IMR-90 (cell line): Measurements from ENCODE around the gene CACNA1I. TPM values are rescaled to one million over a fixed set of nuclear protein-coding genes. Genes with fewer than 3 reads are reported as not detected.

Experiments used
- ATAC-seq: fragments of 200-7000 bp; cut with Tn5 transposase; 2 replicates; pipeline ENCODE4 v1.9.1; 2020; ENCODE audit warnings: low read depth, mild to moderate bottlenecking, moderate library complexity
- BruUV-seq: library from RNA; stranded (reverse); fragments of 400-500 nt; replicated peaks from 2 replicates; lab custom pipeline; 2021; lab: Mats Ljungman, UMichigan
- CTCF ChIA-PET: fragments of 300-600 bp; formaldehyde crosslinking; extraction: SDS; loops from one replicate; lab custom pipeline; 2021; ENCODE audit warnings: antibody characterized with exemption; lab: Yijun Ruan, JAX
- POLR2A ChIA-PET: fragments of 300-600 bp; sonication (Branson Sonifier 250); formaldehyde crosslinking; loops from one replicate; lab custom pipeline; 2022; ENCODE audit warnings: antibody characterized with exemption; ENCODE audit not compliant: unreplicated experiment; lab: Charles Lee
- DNase-seq: peaks from one replicate; pipeline ENCODE4 v3.0.0; 2013
- H2AFZ ChIP-seq: replicated peaks from 2 replicates; pipeline ENCODE3; 2013; ENCODE audit warnings: low read length, mild to moderate bottlenecking; ENCODE audit not compliant: poor library complexity
- H2AK5ac ChIP-seq: 2 replicates; pipeline ENCODE4 v1.6.1; 2013; ENCODE audit warnings: low read depth, low read length, inconsistent platforms
- H2AK9ac ChIP-seq: replicated peaks from 2 replicates; pipeline ENCODE3; 2013; ENCODE audit warnings: mild to moderate bottlenecking, low read depth, low read length, moderate library complexity; ENCODE audit not compliant: poor library complexity
- H2BK120ac ChIP-seq: 2 replicates; pipeline ENCODE4 v1.6.1; 2013; ENCODE audit warnings: low read depth, low read length, inconsistent platforms
- H2BK15ac ChIP-seq: 3 replicates; pipeline ENCODE4 v1.6.1; 2013; ENCODE audit warnings: low read depth, low read length, inconsistent platforms
- H2BK20ac ChIP-seq: 2 replicates; pipeline ENCODE4 v1.6.1; 2013; ENCODE audit warnings: low read depth, mild to moderate bottlenecking, inconsistent platforms, low read length, moderate library complexity
- H2BK5ac ChIP-seq: 2 replicates; pipeline ENCODE4 v1.6.1; 2013; ENCODE audit warnings: mild to moderate bottlenecking, low read depth, low read length, inconsistent platforms; ENCODE audit not compliant: poor library complexity, severe bottlenecking
- H3K14ac ChIP-seq: replicated peaks from 2 replicates; pipeline ENCODE4 v1.6.1; 2013; ENCODE audit warnings: low read depth, low read length, inconsistent platforms
- H3K18ac ChIP-seq: 2 replicates; pipeline ENCODE4 v1.6.1; 2013; ENCODE audit warnings: low read depth, low read length, control low read depth
- H3K23ac ChIP-seq: 2 replicates; pipeline ENCODE4 v1.6.1; 2013; ENCODE audit warnings: low read depth, low read length, inconsistent platforms
- H3K27ac ChIP-seq: 2 replicates; pipeline ENCODE4 v1.5.1; 2013; ENCODE audit warnings: mild to moderate bottlenecking, control low read depth, low read length; ENCODE audit not compliant: insufficient read depth
- H3K27me3 ChIP-seq: 2 replicates; pipeline ENCODE4 v1.6.1; 2013; ENCODE audit warnings: low read length; ENCODE audit not compliant: control insufficient read depth, insufficient read depth
- H3K36me3 ChIP-seq: 2 replicates; pipeline ENCODE4 v1.6.1; 2013; ENCODE audit warnings: low read length, mixed read lengths; ENCODE audit not compliant: control insufficient read depth, insufficient read depth
- H3K4ac ChIP-seq: 2 replicates; pipeline ENCODE4 v1.6.1; 2013; ENCODE audit warnings: low read depth, low read length, inconsistent platforms
- H3K4me1 ChIP-seq: 2 replicates; pipeline ENCODE4 v1.6.1; 2013; ENCODE audit warnings: low read length, mixed read lengths; ENCODE audit not compliant: control insufficient read depth, insufficient read depth
- H3K4me2 ChIP-seq: 2 replicates; pipeline ENCODE4 v1.6.1; 2013; ENCODE audit warnings: low read depth, mild to moderate bottlenecking, control low read depth, low read length, moderate library complexity
- H3K4me3 ChIP-seq: 2 replicates; pipeline ENCODE4 v1.5.1; 2013; ENCODE audit warnings: low read depth, mild to moderate bottlenecking, control low read depth, low read length, moderate library complexity; ENCODE audit not compliant: insufficient read depth
- H3K56ac ChIP-seq: 2 replicates; pipeline ENCODE4 v1.6.1; 2013; ENCODE audit warnings: low read length, inconsistent platforms; ENCODE audit not compliant: insufficient read depth; ENCODE audit errors: extremely low read depth
- H3K79me1 ChIP-seq, 2 experiments: 2 replicates each; pipeline ENCODE4 v1.6.1; 2013; ENCODE audit warnings: low read length in 2 of 2, inconsistent platforms in 1 of 2, low read depth in 1 of 2
- H3K9ac ChIP-seq: 2 replicates; pipeline ENCODE4 v1.6.1; 2013; ENCODE audit warnings: low read depth, low read length, control low read depth
- H3K9me1 ChIP-seq: 2 replicates; pipeline ENCODE4 v1.6.1; 2013; ENCODE audit warnings: low read length, inconsistent platforms; ENCODE audit not compliant: insufficient read depth
- H3K9me3 ChIP-seq: 2 replicates; pipeline ENCODE4 v1.6.1; 2013; ENCODE audit warnings: low read length; ENCODE audit not compliant: control insufficient read depth, insufficient read depth
- H4K20me1 ChIP-seq: 2 replicates; pipeline ENCODE4 v1.6.1; 2013; ENCODE audit warnings: low read length, inconsistent platforms; ENCODE audit not compliant: insufficient read depth
- H4K5ac ChIP-seq: 2 replicates; pipeline ENCODE4 v1.6.1; 2013; ENCODE audit warnings: mild to moderate bottlenecking, low read depth, low read length, control low read depth
- H4K8ac ChIP-seq, 2 experiments: 2 replicates each; pipeline ENCODE4 v1.6.1; 2013; ENCODE audit warnings: low read depth in 2 of 2, low read length in 2 of 2, control low read depth in 1 of 2, inconsistent platforms in 1 of 2
- H4K91ac ChIP-seq: 2 replicates; pipeline ENCODE4 v1.6.1; 2013; ENCODE audit warnings: low read depth, low read length, inconsistent platforms; ENCODE audit not compliant: insufficient read depth
- BHLHE40 ChIP-seq: fragments of 150-350 bp; IDR thresholded peaks from 2 replicates; pipeline ENCODE4 v1.6.1; 2016; ENCODE audit warnings: mild to moderate bottlenecking, low read depth, low read length
- CEBPB ChIP-seq: IDR thresholded peaks from 2 replicates; pipeline ENCODE4 v1.6.1; 2012; ENCODE audit warnings: low read depth, low read length, improper control_type of control experiment
- CHD1 ChIP-seq: IDR thresholded peaks from 2 replicates; pipeline ENCODE4 v1.6.1; 2012; ENCODE audit warnings: low read depth, low read length, improper control_type of control experiment
- CTCF ChIP-seq: conservative IDR thresholded peaks from 2 replicates; pipeline ENCODE4 v1.5.1; 2012; ENCODE audit warnings: mild to moderate bottlenecking, low read depth, low read length, improper control_type of control experiment
- ELK1 ChIP-seq: fragments of 150-350 bp; IDR thresholded peaks from 2 replicates; pipeline ENCODE4 v1.6.1; 2016; ENCODE audit warnings: low read depth, mild to moderate bottlenecking, low read length, moderate library complexity, borderline replicate concordance
- FOS ChIP-seq: fragments of 150-350 bp; IDR thresholded peaks from 2 replicates; pipeline ENCODE4 v1.6.1; 2016; ENCODE audit warnings: low read depth, low read length
- MAFK ChIP-seq: IDR thresholded peaks from 2 replicates; pipeline ENCODE4 v1.6.1; 2012; ENCODE audit warnings: low read depth, low read length, improper control_type of control experiment
- MAZ ChIP-seq: IDR thresholded peaks from 2 replicates; pipeline ENCODE4 v1.6.1; 2012; ENCODE audit warnings: low read depth, mild to moderate bottlenecking, low read length, improper control_type of control experiment, moderate library complexity, borderline replicate concordance
- MXI1 ChIP-seq: IDR thresholded peaks from 2 replicates; pipeline ENCODE4 v1.6.1; 2012; ENCODE audit warnings: low read depth, mild to moderate bottlenecking, low read length, moderate library complexity, borderline replicate concordance
- POLR2A ChIP-seq: IDR thresholded peaks from 2 replicates; pipeline ENCODE4 v1.6.1; 2012; ENCODE audit warnings: mild to moderate bottlenecking, low read depth, low read length
- RCOR1 ChIP-seq: IDR thresholded peaks from 2 replicates; pipeline ENCODE4 v1.6.1; 2012; ENCODE audit warnings: mild to moderate bottlenecking, low read length, improper control_type of control experiment; ENCODE audit not compliant: insufficient replicate concordance
- RFX5 ChIP-seq: IDR thresholded peaks from 2 replicates; pipeline ENCODE4 v1.8.0; 2012; ENCODE audit warnings: low read depth, mild to moderate bottlenecking, low read length, moderate library complexity
- SMC3 ChIP-seq: fragments of 150-350 bp; IDR thresholded peaks from 2 replicates; pipeline ENCODE4 v1.6.1; 2016; ENCODE audit warnings: low read depth, mild to moderate bottlenecking, antibody characterized with exemption, low read length, moderate library complexity
- USF2 ChIP-seq: fragments of 150-350 bp; IDR thresholded peaks from 2 replicates; pipeline ENCODE4 v1.6.1; 2017; ENCODE audit warnings: mild to moderate bottlenecking, antibody characterized with exemption, low read length, low read depth
- WGBS, 2 experiments: methylation state at CpG; one replicate each; pipeline versions ENCODE4 v1.1.5 to v1.1.7; 2013; ENCODE audit warnings: missing lambda C conversion rate in 2 of 2; ENCODE audit not compliant: insufficient read length in 1 of 2; ENCODE audit errors: extremely low coverage in 2 of 2; 5-methylcytosine and 5-hydroxymethylcytosine counted together
- dilution Hi-C: fragments of 300-500 bp; cut with HindIII; formaldehyde crosslinking; loops from one replicate; pipeline ENCODE4 v1.14.3; 2018; ENCODE audit warnings: low sequenced_read_pairs; ENCODE audit not compliant: unreplicated experiment
- in situ Hi-C: fragments of 300-500 bp; cut with MboI; formaldehyde crosslinking; loops from 3 replicates; pipeline ENCODE4 v1.14.3; 2019; ENCODE audit warnings: low sequenced_read_pairs, inconsistent platforms, mixed read lengths
- intact Hi-C: fragments of 100-400 bp; cut with micrococcal nuclease; formaldehyde crosslinking; loops from 2 replicates; pipeline ENCODE4 v1.10.0; 2022
- polyA plus RNA-seq, 3 experiments: library from polyadenylated mRNA; depleted of rRNA; stranded (reverse); fragments of >200 nt; gene quantifications; 2 replicates each; pipeline ENCODE4 v1.2.3, GENCODE V29; 2012; ENCODE audit warnings: low replicate concordance in 1 of 3
- total RNA-seq: library from RNA; depleted of rRNA; stranded (reverse); fragments of >200 nt; gene quantifications from 2 replicates; pipeline ENCODE4 v1.2.3, GENCODE V29; 2012

CACNA1I gene
- total and polyA plus RNA-seq, 2 of the 4 experiments (the other 2 are of a cell fraction): under 0.01 to 0.02 TPM

GRCh38 chr22:39625569-39626537 lies 55.3 kb downstream of the CACNA1I start:
- Histone ChIP-seq H3K4me2 (no peak overlapping the region), H4K5ac (no peak overlapping the region), H3K4me1 (no peaks in the 10 kb centered on the region), H3K27me3 (peaks cover 43% of the 10 kb centered on the region), H3K9me3 (no peaks in the 10 kb centered on the region), H3K14ac (no peak overlapping the region), H3K9ac (no peak overlapping the region), H2AK5ac (no peak overlapping the region), H2BK120ac (no peak overlapping the region), H3K4ac (no peak overlapping the region), H3K27ac (no peak overlapping the region), H2BK5ac (no peak overlapping the region), H3K23ac (no peak overlapping the region), H3K18ac (no peak overlapping the region), H4K91ac (no peak overlapping the region), H3K79me1 (no peaks in the 10 kb centered on the region), H3K36me3 (no peaks in the 10 kb centered on the region), H4K8ac (no peak overlapping the region), H2AFZ (no peak overlapping the region), H2BK15ac (no peak overlapping the region), H3K4me3 (no peak overlapping the region), H4K20me1 (no peaks in the 10 kb centered on the region; the same call in 1 of the 2 replicates), H3K56ac (no peak overlapping the region), H2AK9ac (no peak overlapping the region), H3K9me1 (no peaks in the 10 kb centered on the region), H2BK20ac (no peak overlapping the region)
- ATAC-seq (no peak; the same call in 1 of the 2 replicates), DNase-seq (no peak)
- intact Hi-C loops (loop anchor here (10.0 kb wide), 1 partner anchor 179 kb away; no protein-coding TSS in a partner anchor), dilution Hi-C loops (no loop called here), in situ Hi-C loops (no loop called here)
- 60% methylated on average over 8 of the region's 22 CpGs; no CpG with 5 or more reads in 1 of the 2 experiments for WGBS, 2 experiments
- POLR2A ChIA-PET: no interaction called here
- CTCF ChIA-PET: no interaction called here
- BruUV-seq: no TSS peak
- TF ChIP-seq MAZ: no peak
- no peak for TF ChIP-seq MAFK
- no peak for TF ChIP-seq CEBPB
- TF ChIP-seq BHLHE40: no peak
- TF ChIP-seq CHD1: no peak
- TF ChIP-seq FOS: no peak
- no peak for TF ChIP-seq MXI1
- no peak for TF ChIP-seq ELK1
- no peak for TF ChIP-seq SMC3
- TF ChIP-seq USF2: no peak
- TF ChIP-seq POLR2A: no peak
- no peak for TF ChIP-seq RCOR1
- TF ChIP-seq CTCF: no peak
- no peak for TF ChIP-seq RFX5
